ENCODE results near the gene TMEM185B.

The TMEM185B gene

GRCh38 chr2:120254178-120254577 lies 31.0 kb upstream of the TMEM185B start:
- H3K36me3 ChIP-seq (ENCODE audit: low read length) = no peaks in the 10 kb centered on the region
- no peak overlapping the region for H3K9ac ChIP-seq (ENCODE audit: low read length)
- no peaks in the 10 kb centered on the region for H3K9me2 ChIP-seq (replicated peaks; ENCODE audit: insufficient read depth, low read length)
- H3K9me3 ChIP-seq (ENCODE audit: insufficient read depth, low read length) = no peaks in the 10 kb centered on the region
- H3K79me2 ChIP-seq (ENCODE audit: insufficient read depth, low read length) = no peaks in the 10 kb centered on the region
- TF ChIP-seq EZH2phosphoT487 (conservative IDR thresholded peaks at IDR 0.05; ENCODE audit: low read length) = no peak
- TF ChIP-seq CTCF (IDR thresholded peaks at IDR 0.05; ENCODE audit: insufficient read depth, low read length, poor library complexity, severe bottlenecking) = no peak
- no peak overlapping the region for H3K4me3 ChIP-seq (ENCODE audit: insufficient read depth, low read length, poor library complexity, severe bottlenecking)
- H3K27me3 ChIP-seq (ENCODE audit: low read length) = no peaks in the 10 kb centered on the region
- H3K4me2 ChIP-seq (ENCODE audit: low read depth, low read length, poor library complexity, severe bottlenecking) = no peak overlapping the region
- H3K27ac ChIP-seq (ENCODE audit: low read depth, low read length) = no peak overlapping the region
- no peaks in the 10 kb centered on the region for H3F3A ChIP-seq (ENCODE audit: insufficient read depth)
- no peaks in the 10 kb centered on the region for H4K20me1 ChIP-seq (ENCODE audit: low read depth, low read length)
- no peak overlapping the region for H2AFZ ChIP-seq (ENCODE audit: low read depth, low read length, severe bottlenecking)

GRCh38 chr2:120253021-120253882 lies 30.1 kb upstream of the TMEM185B start:
- Histone ChIP-seq H3K4me2 (ENCODE audit: low read depth, low read length, poor library complexity, severe bottlenecking) (peak overlapping the region; percentile 77), H3K9ac (ENCODE audit: low read length) (peak overlapping the region; percentile 51), H3K4me3 (ENCODE audit: insufficient read depth, low read length, poor library complexity, severe bottlenecking) (peak overlapping the region; percentile 63), H3K27me3 (ENCODE audit: low read length) (no peaks in the 10 kb centered on the region), H3F3A (ENCODE audit: insufficient read depth) (no peaks in the 10 kb centered on the region), H2AFZ (ENCODE audit: low read depth, low read length, severe bottlenecking) (peak overlapping the region; percentile 21), H4K20me1 (ENCODE audit: low read depth, low read length) (no peaks in the 10 kb centered on the region), H3K9me2 (replicated peaks; ENCODE audit: insufficient read depth, low read length) (no peaks in the 10 kb centered on the region), H3K79me2 (ENCODE audit: insufficient read depth, low read length) (no peaks in the 10 kb centered on the region), H3K36me3 (ENCODE audit: low read length) (no peaks in the 10 kb centered on the region), H3K9me3 (ENCODE audit: insufficient read depth, low read length) (no peaks in the 10 kb centered on the region), H3K27ac (ENCODE audit: low read depth, low read length) (no peak overlapping the region)
- TF ChIP-seq EZH2phosphoT487 (conservative IDR thresholded peaks at IDR 0.05; ENCODE audit: low read length) = no peak
- no peak for TF ChIP-seq CTCF (IDR thresholded peaks at IDR 0.05; ENCODE audit: insufficient read depth, low read length, poor library complexity, severe bottlenecking)

GRCh38 chr2:120252225-120253020 lies 29.2 kb upstream of the TMEM185B start, which contains the start of gene RALB:
RALB (plus strand) TSS chr2:120252852; CDS start chr2:120278665, 25,813 bp downstream.
- Histone ChIP-seq H3K9ac (ENCODE audit: low read length) (peak within 1 kb of the TSS; percentile 51), H4K20me1 (ENCODE audit: low read depth, low read length) (no peaks in the 10 kb centered on the region), H3F3A (ENCODE audit: insufficient read depth) (no peaks in the 10 kb centered on the region), H3K4me3 (ENCODE audit: insufficient read depth, low read length, poor library complexity, severe bottlenecking) (peak within 1 kb of the TSS; percentile 63), H3K79me2 (ENCODE audit: insufficient read depth, low read length) (no peaks in the 10 kb centered on the region), H3K9me3 (ENCODE audit: insufficient read depth, low read length) (no peaks in the 10 kb centered on the region), H3K9me2 (replicated peaks; ENCODE audit: insufficient read depth, low read length) (no peaks in the 10 kb centered on the region), H3K27me3 (ENCODE audit: low read length) (no peaks in the 10 kb centered on the region), H3K36me3 (ENCODE audit: low read length) (no peaks in the 10 kb centered on the region), H3K27ac (ENCODE audit: low read depth, low read length) (no peak within 1 kb of the TSS), H3K4me2 (ENCODE audit: low read depth, low read length, poor library complexity, severe bottlenecking) (peak within 1 kb of the TSS; percentile 77), H2AFZ (ENCODE audit: low read depth, low read length, severe bottlenecking) (peak within 1 kb of the TSS; percentile 84)
- TF ChIP-seq CTCF (IDR thresholded peaks at IDR 0.05; ENCODE audit: insufficient read depth, low read length, poor library complexity, severe bottlenecking) = no peak
- TF ChIP-seq EZH2phosphoT487 (conservative IDR thresholded peaks at IDR 0.05; ENCODE audit: low read length) = no peak
